Nephron progenitor cell (in vitro differentiated cells): Measurements from ENCODE around the gene EMC8.
"Not testable (repeated sequence)": the region's sequence is repeated elsewhere in the genome, so short reads cannot be mapped to it uniquely, and the experiment has no call there.

Experiments
- DNase-seq: peaks from one replicate; pipeline ENCODE4 v3.0.0; 2021
- H3K27ac Mint-ChIP-seq: 2 replicates; pipeline ENCODE4 v1.8.0; 2021; ENCODE audit warnings: mild to moderate bottlenecking, moderate library complexity, mixed read lengths
- H3K27me3 Mint-ChIP-seq: 2 replicates; pipeline ENCODE4 v1.8.0; 2021; ENCODE audit warnings: mild to moderate bottlenecking, low read depth, mixed read lengths; ENCODE audit not compliant: poor library complexity
- H3K36me3 Mint-ChIP-seq: 2 replicates; pipeline ENCODE4 v1.8.0; 2021; ENCODE audit warnings: low read depth, mixed read lengths
- H3K4me1 Mint-ChIP-seq: 2 replicates; pipeline ENCODE4 v1.8.0; 2021; ENCODE audit warnings: mixed read lengths
- H3K4me3 Mint-ChIP-seq: 2 replicates; pipeline ENCODE4 v1.8.0; 2021; ENCODE audit warnings: mild to moderate bottlenecking, moderate library complexity, mixed read lengths
- H3K9me3 Mint-ChIP-seq: 2 replicates; pipeline ENCODE4 v1.8.0; 2021; ENCODE audit warnings: mild to moderate bottlenecking, moderate library complexity, mixed read lengths
- TF ChIP-seq, protein P1 (sequence below): fragments of 200-600 bp; sonication (generic); IDR thresholded peaks from 2 replicates; pipeline ENCODE4 v1.5.0; 2021; ENCODE audit warnings: antibody characterized with exemption

Gene EMC8

GRCh38 chr16:85821390-85822135 is 22.2 kb upstream of the EMC8 start:
- Mint-ChIP-seq H3K27ac (no peak overlapping the region), H3K4me1 (peaks cover 7% of the 10 kb centered on the region)

DNA sequence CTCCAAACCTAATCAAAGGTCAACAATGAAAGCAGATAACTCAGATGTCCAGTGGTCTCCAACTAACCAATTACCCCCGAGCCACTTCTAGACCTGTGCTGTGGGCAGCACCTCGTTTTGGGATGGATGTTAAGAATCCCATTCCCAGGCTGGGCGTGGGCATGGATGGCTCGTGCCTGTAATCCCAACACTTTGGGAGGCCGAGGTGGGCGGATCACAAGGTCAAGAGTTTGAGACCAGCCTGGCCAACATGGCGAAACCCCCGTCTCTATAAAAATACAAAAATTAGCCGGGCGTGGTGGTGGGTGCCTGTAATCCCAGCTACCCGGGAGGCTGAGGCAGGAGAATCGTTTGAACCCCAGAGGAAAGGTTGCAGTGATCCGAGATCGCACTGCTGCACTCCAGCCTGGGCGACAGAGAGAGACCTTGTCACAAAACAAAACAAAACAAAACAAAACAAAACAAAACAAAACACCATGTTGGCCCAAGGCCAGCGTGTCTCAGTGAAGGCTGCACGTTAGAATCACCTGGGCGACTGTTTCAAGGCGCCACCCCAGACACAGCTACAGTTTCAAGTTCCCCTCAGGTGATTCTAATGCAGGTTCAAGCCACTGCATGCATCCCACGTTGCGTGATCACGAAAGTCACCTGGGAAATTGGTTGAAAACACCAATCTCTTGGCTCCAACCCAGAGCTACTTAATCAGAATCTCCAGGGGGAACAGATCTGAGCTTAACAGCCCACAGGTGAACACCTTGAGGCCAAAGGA is 21.4 kb upstream of the EMC8 start:
- no peak overlapping the region for H3K4me3 Mint-ChIP-seq
- no peaks in the 10 kb centered on the region for H3K9me3 Mint-ChIP-seq
- H3K27ac Mint-ChIP-seq: no peak overlapping the region
- TF ChIP-seq, protein P1, sequence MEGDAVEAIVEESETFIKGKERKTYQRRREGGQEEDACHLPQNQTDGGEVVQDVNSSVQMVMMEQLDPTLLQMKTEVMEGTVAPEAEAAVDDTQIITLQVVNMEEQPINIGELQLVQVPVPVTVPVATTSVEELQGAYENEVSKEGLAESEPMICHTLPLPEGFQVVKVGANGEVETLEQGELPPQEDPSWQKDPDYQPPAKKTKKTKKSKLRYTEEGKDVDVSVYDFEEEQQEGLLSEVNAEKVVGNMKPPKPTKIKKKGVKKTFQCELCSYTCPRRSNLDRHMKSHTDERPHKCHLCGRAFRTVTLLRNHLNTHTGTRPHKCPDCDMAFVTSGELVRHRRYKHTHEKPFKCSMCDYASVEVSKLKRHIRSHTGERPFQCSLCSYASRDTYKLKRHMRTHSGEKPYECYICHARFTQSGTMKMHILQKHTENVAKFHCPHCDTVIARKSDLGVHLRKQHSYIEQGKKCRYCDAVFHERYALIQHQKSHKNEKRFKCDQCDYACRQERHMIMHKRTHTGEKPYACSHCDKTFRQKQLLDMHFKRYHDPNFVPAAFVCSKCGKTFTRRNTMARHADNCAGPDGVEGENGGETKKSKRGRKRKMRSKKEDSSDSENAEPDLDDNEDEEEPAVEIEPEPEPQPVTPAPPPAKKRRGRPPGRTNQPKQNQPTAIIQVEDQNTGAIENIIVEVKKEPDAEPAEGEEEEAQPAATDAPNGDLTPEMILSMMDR: no peak
- H3K27me3 Mint-ChIP-seq: peaks cover 44% of the 10 kb centered on the region
- peaks cover 7% of the 10 kb centered on the region for H3K4me1 Mint-ChIP-seq
- DNase-seq: no peak
- no peaks in the 10 kb centered on the region for H3K36me3 Mint-ChIP-seq

More at GRCh38 chr16:85821390-85822135, 22.2 kb upstream of the EMC8 start:
- Mint-ChIP-seq H3K4me3 (no peak overlapping the region), H3K9me3 (no peaks in the 10 kb centered on the region), H3K27me3 (peaks cover 49% of the 10 kb centered on the region), H3K36me3 (no peaks in the 10 kb centered on the region)
- peak; percentile 88 for DNase-seq
- TF ChIP-seq, protein P1: peak; percentile 97

DNA sequence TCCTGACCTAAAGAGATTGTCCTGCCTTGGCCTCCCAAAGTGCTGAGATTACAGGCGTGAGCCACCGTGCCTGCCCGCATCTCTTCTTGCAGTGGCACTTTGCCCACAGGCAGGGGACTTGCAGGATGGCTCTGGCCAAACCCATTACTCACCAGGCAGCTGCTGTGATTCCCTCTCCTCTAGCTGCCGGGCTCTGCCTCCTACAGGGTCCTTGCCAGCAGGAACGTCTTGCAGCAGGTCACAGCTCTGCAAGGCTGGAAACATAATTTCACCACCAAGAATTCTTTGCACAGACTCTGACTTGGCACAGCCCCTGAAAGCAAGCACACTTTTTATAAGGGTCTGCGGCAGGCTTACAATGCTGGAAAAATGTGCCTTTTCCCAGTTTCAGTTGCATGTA is 20.4 kb upstream of the EMC8 start:
- DNase-seq: no peak
- Mint-ChIP-seq H3K4me3 (no peak overlapping the region), H3K36me3 (no peaks in the 10 kb centered on the region), H3K9me3 (no peaks in the 10 kb centered on the region), H3K27ac (no peak overlapping the region), H3K27me3 (peaks cover 52% of the 10 kb centered on the region), H3K4me1 (peaks cover 7% of the 10 kb centered on the region)
- TF ChIP-seq, protein P1: no peak

- H3K4me3 Mint-ChIP-seq: no peak overlapping the region
- H3K27ac Mint-ChIP-seq: no peak overlapping the region
- H3K27me3 Mint-ChIP-seq: peaks cover 57% of the 10 kb centered on the region
- no peaks in the 10 kb centered on the region for H3K9me3 Mint-ChIP-seq
- peaks cover 7% of the 10 kb centered on the region for H3K4me1 Mint-ChIP-seq
- peak; percentile 91 for DNase-seq
- H3K36me3 Mint-ChIP-seq: no peaks in the 10 kb centered on the region
- TF ChIP-seq, protein P1: peak; percentile 66
Measured at GRCh38 chr16:85819245-85819644, 19.9 kb upstream of the EMC8 start.

DNA sequence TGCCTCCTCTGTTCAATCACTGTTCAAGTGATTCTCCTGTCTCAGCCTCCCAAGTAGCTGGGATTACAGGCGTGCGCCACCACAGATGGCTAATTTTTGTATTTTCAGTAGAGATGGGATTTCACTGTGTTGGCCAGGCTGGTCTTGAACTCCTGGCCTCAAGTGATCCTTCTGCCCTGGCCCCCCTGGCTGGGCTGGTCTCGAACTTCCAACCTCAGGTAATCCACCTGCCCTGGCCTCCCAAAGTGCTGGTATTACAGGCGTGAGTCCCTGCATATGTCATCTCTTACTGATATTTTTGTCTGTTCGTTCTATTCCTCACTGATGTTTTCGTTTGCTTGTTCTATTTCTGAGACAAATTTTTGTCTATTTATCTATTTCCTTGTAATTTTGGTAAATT is 17.9 kb upstream of the EMC8 start:
- H3K36me3 Mint-ChIP-seq, H3K9me3 Mint-ChIP-seq, H3K4me3 Mint-ChIP-seq, DNase-seq, H3K27ac Mint-ChIP-seq: not testable (repeated sequence)
- peaks cover 73% of the 10 kb centered on the region for H3K27me3 Mint-ChIP-seq
- peaks cover 11% of the 10 kb centered on the region for H3K4me1 Mint-ChIP-seq

DNA sequence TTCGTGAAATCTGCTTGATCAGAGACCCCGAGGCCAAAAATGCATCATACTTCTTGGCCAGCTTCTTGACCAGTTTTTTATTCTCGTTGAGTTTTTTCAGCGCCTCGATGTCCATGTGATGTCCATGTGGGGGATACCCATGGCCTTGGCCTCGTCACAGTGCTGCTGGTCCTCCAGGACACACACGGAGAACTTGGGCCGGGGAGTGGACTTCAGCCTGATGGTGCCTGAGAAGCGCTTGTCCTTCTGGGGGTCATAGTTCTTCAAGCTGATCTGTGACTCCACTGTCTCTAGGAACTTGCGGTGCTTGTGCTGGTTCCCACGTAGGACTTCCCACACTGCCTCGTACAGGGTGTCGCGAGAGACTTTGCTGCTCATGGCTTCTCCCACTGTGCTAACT is 16.8 kb upstream of the EMC8 start:
- TF ChIP-seq, protein P1: no peak
- H3K27me3 Mint-ChIP-seq: peaks cover 75% of the 10 kb centered on the region
- DNase-seq: no peak
- no peak overlapping the region for H3K4me3 Mint-ChIP-seq
- no peak overlapping the region for H3K27ac Mint-ChIP-seq
- peaks cover 12% of the 10 kb centered on the region for H3K4me1 Mint-ChIP-seq
- H3K36me3 Mint-ChIP-seq: no peaks in the 10 kb centered on the region
- H3K9me3 Mint-ChIP-seq: no peaks in the 10 kb centered on the region
